Ishikawa (cell line): Measurements from ENCODE around the gene DENND1A.

Experiments used
- CEBPB ChIP-seq: IDR thresholded peaks from 2 replicates; pipeline ENCODE4 v1.6.1; 2012
- CREB1 ChIP-seq: IDR thresholded peaks from 2 replicates; pipeline ENCODE4 v1.6.1; 2012; ENCODE audit warnings: low read depth
- EGR1 ChIP-seq: IDR thresholded peaks from 2 replicates; pipeline ENCODE4 v1.6.1; 2012
- EP300 ChIP-seq: IDR thresholded peaks from 2 replicates; pipeline ENCODE4 v1.6.1; 2012; ENCODE audit warnings: borderline replicate concordance
- FOXM1 ChIP-seq: IDR thresholded peaks from 2 replicates; pipeline ENCODE4 v1.6.1; 2012; ENCODE audit warnings: low read depth, borderline replicate concordance
- NFIC ChIP-seq: IDR thresholded peaks from 2 replicates; pipeline ENCODE4 v1.6.1; 2012
- RAD21 ChIP-seq: IDR thresholded peaks from 2 replicates; pipeline ENCODE4 v1.6.1; 2012; ENCODE audit warnings: low read depth
- TAF1 ChIP-seq: IDR thresholded peaks from 2 replicates; pipeline ENCODE4 v1.6.1; 2012; ENCODE audit warnings: low read depth, mild to moderate bottlenecking
- TCF12 ChIP-seq: IDR thresholded peaks from 2 replicates; pipeline ENCODE4 v1.6.1; 2012; ENCODE audit warnings: low read depth
- TEAD4 ChIP-seq: IDR thresholded peaks from 2 replicates; pipeline ENCODE4 v1.6.1; 2012
- YY1 ChIP-seq: IDR thresholded peaks from 2 replicates; pipeline ENCODE4 v1.6.1; 2012; ENCODE audit warnings: low read depth
- ZBTB7A ChIP-seq: IDR thresholded peaks from 2 replicates; pipeline ENCODE4 v1.6.1; 2012; ENCODE audit warnings: low read depth
- TF ChIP-seq, protein P1 (sequence below): IDR thresholded peaks from 2 replicates; pipeline ENCODE4 v1.6.1; 2012
- TF ChIP-seq, protein P2 (sequence below): IDR thresholded peaks from 2 replicates; pipeline ENCODE4 v1.6.1; 2012
- TF ChIP-seq, protein P3 (sequence below): IDR thresholded peaks from 2 replicates; pipeline ENCODE4 v1.6.1; 2012; ENCODE audit warnings: low read depth, mild to moderate bottlenecking

Gene DENND1A

DNA sequence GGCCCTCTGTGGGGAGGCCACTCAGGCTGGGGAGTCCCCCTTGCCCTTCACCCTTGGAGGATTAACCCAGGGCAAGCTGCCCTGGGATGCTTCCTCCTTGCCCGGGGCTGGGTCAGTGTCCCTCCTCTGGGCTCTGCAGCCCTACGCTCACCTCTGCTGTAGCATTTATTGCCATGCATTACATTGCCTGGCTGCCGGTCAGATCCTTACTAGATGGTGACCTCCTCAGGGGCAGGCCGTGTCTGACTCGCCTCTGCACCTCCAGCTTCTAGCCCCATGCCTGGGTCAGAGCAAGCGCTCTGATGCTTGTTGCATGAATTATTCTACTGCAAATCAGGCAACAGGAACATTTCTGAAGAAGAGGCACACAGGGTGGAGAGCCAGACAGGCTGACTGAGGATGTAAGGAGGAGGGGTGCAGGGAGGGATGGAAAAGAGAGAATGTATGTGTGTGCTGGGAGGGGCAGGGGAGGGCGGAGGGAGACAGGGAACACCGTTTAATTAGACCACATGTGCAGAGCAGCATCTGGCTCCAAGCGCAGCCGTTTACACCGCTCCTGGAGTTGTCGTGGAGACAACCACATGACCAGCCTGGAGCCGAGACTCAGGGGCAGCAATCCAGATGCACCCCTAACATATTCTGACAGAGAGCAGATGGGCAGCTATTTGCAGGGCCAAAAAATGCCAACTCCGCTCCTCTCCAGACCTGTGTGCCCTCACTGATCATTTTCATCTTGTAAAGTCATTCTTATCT, 456.9 kb downstream of the DENND1A start:
- TF ChIP-seq EP300 = no peak
- TF ChIP-seq RAD21 = no peak
- no peak for TF ChIP-seq YY1
- no peak for TF ChIP-seq TAF1
- TF ChIP-seq, protein P1, sequence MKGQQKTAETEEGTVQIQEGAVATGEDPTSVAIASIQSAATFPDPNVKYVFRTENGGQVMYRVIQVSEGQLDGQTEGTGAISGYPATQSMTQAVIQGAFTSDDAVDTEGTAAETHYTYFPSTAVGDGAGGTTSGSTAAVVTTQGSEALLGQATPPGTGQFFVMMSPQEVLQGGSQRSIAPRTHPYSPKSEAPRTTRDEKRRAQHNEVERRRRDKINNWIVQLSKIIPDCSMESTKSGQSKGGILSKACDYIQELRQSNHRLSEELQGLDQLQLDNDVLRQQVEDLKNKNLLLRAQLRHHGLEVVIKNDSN = no peak
- no peak for TF ChIP-seq FOXM1
- TF ChIP-seq TCF12 = no peak
- no peak for TF ChIP-seq TEAD4
- TF ChIP-seq EGR1 = no peak
- no peak for TF ChIP-seq ZBTB7A
- TF ChIP-seq NFIC = no peak

DNA sequence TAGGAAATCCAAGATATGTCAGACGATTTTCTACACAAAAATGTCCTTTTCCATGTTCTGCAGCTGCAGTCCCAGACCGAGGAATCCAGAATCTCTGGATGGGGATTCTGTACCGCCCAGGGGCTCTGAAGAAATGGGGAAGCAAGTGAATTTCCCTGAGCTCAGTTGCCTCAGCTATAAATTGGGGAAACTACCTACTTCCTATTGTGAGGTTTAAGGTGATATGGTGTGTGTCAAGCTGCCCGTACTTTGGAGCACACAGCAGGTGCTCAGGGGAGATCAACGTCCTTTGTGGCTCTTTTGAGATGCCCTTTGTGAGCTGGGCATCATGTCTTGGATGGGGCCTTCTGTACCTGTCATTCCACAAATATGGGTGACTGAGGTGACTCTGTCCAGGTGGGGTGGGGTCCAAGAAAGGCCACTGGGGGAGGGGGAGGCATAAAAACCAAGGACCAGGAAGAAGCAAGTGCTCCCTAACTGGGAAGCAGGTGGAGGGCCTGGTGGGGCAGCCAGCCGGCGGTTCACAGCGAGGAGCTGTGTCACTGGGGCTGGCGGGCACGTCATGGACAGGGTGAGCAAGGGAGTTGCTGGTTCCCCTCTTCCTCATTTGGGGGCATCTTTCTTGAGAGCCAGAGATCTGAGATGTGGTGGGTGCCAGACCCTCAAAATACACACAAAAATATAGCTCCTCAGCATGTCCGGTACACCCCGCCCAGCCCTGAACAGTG, 457.9 kb downstream of the DENND1A start:
- no peak for TF ChIP-seq CREB1
- no peak for TF ChIP-seq TAF1
- TF ChIP-seq NFIC = no peak
- TF ChIP-seq, protein P2, sequence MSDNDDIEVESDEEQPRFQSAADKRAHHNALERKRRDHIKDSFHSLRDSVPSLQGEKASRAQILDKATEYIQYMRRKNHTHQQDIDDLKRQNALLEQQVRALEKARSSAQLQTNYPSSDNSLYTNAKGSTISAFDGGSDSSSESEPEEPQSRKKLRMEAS = no peak
- no peak for TF ChIP-seq FOXM1
- no peak for TF ChIP-seq TCF12
- TF ChIP-seq, protein P1 = no peak
- TF ChIP-seq CEBPB = no peak
- TF ChIP-seq EGR1 = no peak
- no peak for TF ChIP-seq RAD21
- TF ChIP-seq, protein P3, sequence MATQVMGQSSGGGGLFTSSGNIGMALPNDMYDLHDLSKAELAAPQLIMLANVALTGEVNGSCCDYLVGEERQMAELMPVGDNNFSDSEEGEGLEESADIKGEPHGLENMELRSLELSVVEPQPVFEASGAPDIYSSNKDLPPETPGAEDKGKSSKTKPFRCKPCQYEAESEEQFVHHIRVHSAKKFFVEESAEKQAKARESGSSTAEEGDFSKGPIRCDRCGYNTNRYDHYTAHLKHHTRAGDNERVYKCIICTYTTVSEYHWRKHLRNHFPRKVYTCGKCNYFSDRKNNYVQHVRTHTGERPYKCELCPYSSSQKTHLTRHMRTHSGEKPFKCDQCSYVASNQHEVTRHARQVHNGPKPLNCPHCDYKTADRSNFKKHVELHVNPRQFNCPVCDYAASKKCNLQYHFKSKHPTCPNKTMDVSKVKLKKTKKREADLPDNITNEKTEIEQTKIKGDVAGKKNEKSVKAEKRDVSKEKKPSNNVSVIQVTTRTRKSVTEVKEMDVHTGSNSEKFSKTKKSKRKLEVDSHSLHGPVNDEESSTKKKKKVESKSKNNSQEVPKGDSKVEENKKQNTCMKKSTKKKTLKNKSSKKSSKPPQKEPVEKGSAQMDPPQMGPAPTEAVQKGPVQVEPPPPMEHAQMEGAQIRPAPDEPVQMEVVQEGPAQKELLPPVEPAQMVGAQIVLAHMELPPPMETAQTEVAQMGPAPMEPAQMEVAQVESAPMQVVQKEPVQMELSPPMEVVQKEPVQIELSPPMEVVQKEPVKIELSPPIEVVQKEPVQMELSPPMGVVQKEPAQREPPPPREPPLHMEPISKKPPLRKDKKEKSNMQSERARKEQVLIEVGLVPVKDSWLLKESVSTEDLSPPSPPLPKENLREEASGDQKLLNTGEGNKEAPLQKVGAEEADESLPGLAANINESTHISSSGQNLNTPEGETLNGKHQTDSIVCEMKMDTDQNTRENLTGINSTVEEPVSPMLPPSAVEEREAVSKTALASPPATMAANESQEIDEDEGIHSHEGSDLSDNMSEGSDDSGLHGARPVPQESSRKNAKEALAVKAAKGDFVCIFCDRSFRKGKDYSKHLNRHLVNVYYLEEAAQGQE = no peak
- TF ChIP-seq ZBTB7A = no peak
- TF ChIP-seq EP300 = no peak
- no peak for TF ChIP-seq YY1

DNA sequence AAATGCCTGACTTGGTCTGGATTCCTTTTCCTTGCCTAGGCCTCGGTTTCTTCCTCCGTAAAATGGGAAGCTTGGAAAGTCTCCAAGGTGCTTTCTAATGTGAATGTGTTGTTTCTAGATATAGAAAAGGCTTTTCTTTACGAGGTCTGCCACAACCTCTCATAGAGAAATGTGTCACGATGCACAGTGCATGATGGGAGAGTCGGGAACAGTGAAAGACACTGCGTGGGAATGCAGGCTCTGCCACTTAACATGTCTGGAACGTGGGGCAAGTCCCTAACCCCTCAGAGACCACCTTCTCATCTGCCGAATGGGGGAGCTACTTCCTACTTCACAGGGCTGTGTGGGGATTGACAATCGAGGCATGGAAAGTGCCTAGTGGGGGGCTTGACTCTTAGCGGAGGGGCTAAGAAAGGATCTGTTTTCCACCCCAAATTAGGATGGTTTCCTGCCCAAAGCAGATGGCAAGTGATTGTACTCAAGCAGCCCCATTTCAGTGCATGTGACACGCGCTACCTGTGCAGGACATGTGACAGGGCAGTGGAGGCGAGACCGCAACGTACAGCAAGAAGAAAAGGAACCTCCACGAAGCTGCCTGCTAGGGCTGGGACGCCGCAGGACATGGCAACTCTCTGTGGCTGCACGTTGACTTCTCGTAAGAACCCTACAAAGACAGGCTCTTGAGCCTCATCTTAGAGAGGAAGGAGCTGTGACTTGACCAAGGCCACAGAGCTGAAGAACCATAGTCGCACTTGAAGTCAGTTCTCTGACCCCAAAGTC, 458.7 kb downstream of the DENND1A start:
- TF ChIP-seq, protein P3 = no peak
- TF ChIP-seq EP300 (no peak), TAF1 (no peak), CREB1 (no peak), EGR1 (no peak), ZBTB7A (no peak), NFIC (no peak), RAD21 (no peak), TEAD4 (no peak), FOXM1 (no peak), CEBPB (no peak), YY1 (no peak), TCF12 (no peak)
- TF ChIP-seq, protein P1 = no peak
- TF ChIP-seq, protein P2 = no peak

DNA sequence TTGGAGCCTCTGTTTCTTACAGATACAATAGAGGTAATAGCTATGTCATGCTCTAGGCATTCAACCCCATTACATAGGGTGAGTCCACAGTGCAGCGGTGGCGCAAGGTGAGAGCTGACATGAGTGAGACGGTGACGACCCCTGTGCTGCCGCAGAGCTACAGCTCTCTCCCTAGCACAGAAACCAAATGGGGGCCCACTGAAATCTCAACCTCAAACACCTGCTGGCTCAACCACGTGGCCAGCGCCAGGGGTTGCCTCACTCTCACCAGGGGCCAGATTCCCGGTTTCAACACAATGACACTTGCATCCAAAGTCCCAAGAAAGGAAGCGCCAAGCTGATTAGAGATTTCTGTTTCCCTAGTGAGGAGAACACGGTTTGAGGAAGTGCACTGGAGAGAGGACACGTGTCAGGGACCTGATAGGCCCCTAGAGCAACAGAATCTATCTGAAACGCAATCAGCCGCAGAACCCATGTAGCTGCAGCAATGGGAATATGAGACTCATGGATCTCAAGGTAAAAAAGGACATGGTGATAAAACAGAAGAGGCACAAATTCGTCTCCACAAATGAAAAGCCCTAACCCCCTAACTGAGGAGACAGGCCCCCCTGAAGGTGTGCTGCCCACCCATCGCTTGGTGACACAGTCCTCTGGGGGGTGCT, 459.7 kb downstream of the DENND1A start:
- no peak for TF ChIP-seq EP300
- TF ChIP-seq FOXM1 = no peak
- no peak for TF ChIP-seq TEAD4
- TF ChIP-seq CEBPB = no peak
- no peak for TF ChIP-seq TCF12
- no peak for TF ChIP-seq YY1
- TF ChIP-seq CREB1 = no peak
- TF ChIP-seq, protein P1 = no peak
- TF ChIP-seq, protein P2 = no peak
- no peak for TF ChIP-seq ZBTB7A
- no peak for TF ChIP-seq EGR1
- TF ChIP-seq TAF1 = no peak
- TF ChIP-seq, protein P3 = no peak
- TF ChIP-seq NFIC = no peak
- no peak for TF ChIP-seq RAD21
